SJSA1 (cell line): Measurements from ENCODE around the gene MCAT. TPM values are rescaled to one million over a fixed set of nuclear protein-coding genes. Genes with fewer than 3 reads are reported as not detected.

Source experiments
- DNase-seq, 2 experiments: peaks; one replicate each; pipeline ENCODE4 v3.0.0-alpha.2; 2015 to 2020; ENCODE audit warnings: low spot score in 2 of 2, low read depth in 1 of 2
- H3K27ac ChIP-seq: fragments of 250-450 bp; sonication (Bioruptor Pico); 2 replicates; pipeline ENCODE4 v1.5.1; 2020; ENCODE audit warnings: mild to moderate bottlenecking, moderate library complexity
- H3K27me3 ChIP-seq: fragments of 250-450 bp; sonication (Bioruptor Pico); replicated peaks from 2 replicates; pipeline ENCODE4 v1.5.1; 2020; ENCODE audit warnings: mild to moderate bottlenecking, moderate library complexity
- H3K36me3 ChIP-seq: fragments of 250-450 bp; sonication (Bioruptor Pico); 2 replicates; pipeline ENCODE4 v1.5.1; 2020; ENCODE audit warnings: mild to moderate bottlenecking
- H3K4me1 ChIP-seq: fragments of 250-450 bp; sonication (Bioruptor Pico); replicated peaks from 2 replicates; pipeline ENCODE4 v1.6.1; 2021; ENCODE audit warnings: mild to moderate bottlenecking
- H3K4me3 ChIP-seq: fragments of 250-450 bp; sonication (Bioruptor Pico); 2 replicates; pipeline ENCODE4 v1.5.1; 2020; ENCODE audit warnings: mild to moderate bottlenecking
- H3K9me3 ChIP-seq: fragments of 250-450 bp; sonication (Bioruptor Pico); replicated peaks from 2 replicates; pipeline ENCODE4 v1.5.1; 2020; ENCODE audit warnings: mild to moderate bottlenecking
- total RNA-seq: library from RNA; depleted of rRNA; stranded (reverse); fragments of >200 nt; shearing (Covaris generic); gene quantifications from 2 replicates; pipeline ENCODE4 v1.2.3, GENCODE V29; 2014; rRNA removed

Gene MCAT
- total RNA-seq, result 13.5 and 14.7 TPM in 2 replicates

- peak within 1 kb of the TSS; percentile 86 for H3K4me3 ChIP-seq
- peak; percentile 72 to 79 for DNase-seq
- peak within 1 kb of the TSS; percentile 36 for H3K27ac ChIP-seq
- H3K4me1 ChIP-seq, result peaks cover 8% of the 10 kb centered on the region
- H3K36me3 ChIP-seq, result peaks cover 28% of the 10 kb centered on the region
- no peaks in the 10 kb centered on the region for H3K27me3 ChIP-seq
- H3K9me3 ChIP-seq, result no peaks in the 10 kb centered on the region
These were observed at the start of gene MCAT for GRCh38 chr22:43142880-43143562. TSS of gene MCAT (minus strand) at chr22:43143398. CDS start at chr22:43143348, 50 bp downstream.

GRCh38 chr22:43191831-43192230, 48.6 kb upstream of the MCAT start:
- no peaks in the 10 kb centered on the region for H3K27me3 ChIP-seq
- H3K27ac ChIP-seq, result no peak overlapping the region
- H3K36me3 ChIP-seq, result peaks cover under 1% of the 10 kb centered on the region; the same call in 1 of the 2 replicates
- no peak for DNase-seq
- no peak overlapping the region for H3K4me3 ChIP-seq
- no peaks in the 10 kb centered on the region; the same call in 1 of the 2 replicates for H3K9me3 ChIP-seq
- peaks cover 34% of the 10 kb centered on the region for H3K4me1 ChIP-seq

- Histone ChIP-seq H3K27me3 (no peaks in the 10 kb centered on the region), H3K9me3 (no peaks in the 10 kb centered on the region; the same call in 1 of the 2 replicates), H3K36me3 (peaks cover 6% of the 10 kb centered on the region), H3K4me1 (peaks cover 45% of the 10 kb centered on the region), H3K4me3 (no peak overlapping the region), H3K27ac (peak overlapping the region; percentile 41)
- DNase-seq, result peak in 1 of 2 experiments; percentile 68
These were observed 45.8 kb upstream of the MCAT start for GRCh38 chr22:43188829-43189545.

- no peaks in the 10 kb centered on the region; the same call in 1 of the 2 replicates for H3K9me3 ChIP-seq
- H3K27ac ChIP-seq, result peak overlapping the region; percentile 85
- H3K4me3 ChIP-seq, result peak overlapping the region; percentile 98
- H3K4me1 ChIP-seq, result peaks cover 55% of the 10 kb centered on the region
- H3K27me3 ChIP-seq, result no peaks in the 10 kb centered on the region
- peak; percentile 96 to 98 for DNase-seq
- peaks cover 12% of the 10 kb centered on the region for H3K36me3 ChIP-seq
These were observed 44.2 kb upstream of the MCAT start for GRCh38 chr22:43187171-43188099.

- Histone ChIP-seq H3K27me3 (no peaks in the 10 kb centered on the region), H3K4me1 (peaks cover 55% of the 10 kb centered on the region), H3K27ac (peak within 1 kb of the TSS; percentile 85), H3K36me3 (peaks cover 16% of the 10 kb centered on the region), H3K9me3 (no peaks in the 10 kb centered on the region; the same call in 1 of the 2 replicates), H3K4me3 (peak within 1 kb of the TSS; percentile 98)
- DNase-seq, result peak in 1 of 2 experiments; percentile 62
These were observed 43.3 kb upstream of the MCAT start, which contains the start of gene TTLL12 for GRCh38 chr22:43186272-43187170. TSS of gene TTLL12 (minus strand) at chr22:43187134. CDS start at chr22:43187069, 65 bp downstream.

GRCh38 chr22:43185860-43186261, 42.7 kb upstream of the MCAT start:
- H3K4me1 ChIP-seq, result peaks cover 55% of the 10 kb centered on the region
- no peaks in the 10 kb centered on the region; the same call in 1 of the 2 replicates for H3K9me3 ChIP-seq
- H3K4me3 ChIP-seq, result peak overlapping the region; percentile 98
- no peaks in the 10 kb centered on the region for H3K27me3 ChIP-seq
- peaks cover 22% of the 10 kb centered on the region for H3K36me3 ChIP-seq
- no peak overlapping the region for H3K27ac ChIP-seq
- DNase-seq, result no peak

GRCh38 chr22:43183496-43184277, 40.5 kb upstream of the MCAT start:
- peak; percentile 72 to 82 for DNase-seq
- Histone ChIP-seq H3K9me3 (no peaks in the 10 kb centered on the region; the same call in 1 of the 2 replicates), H3K4me3 (no peak overlapping the region), H3K27me3 (no peaks in the 10 kb centered on the region), H3K36me3 (peaks cover 44% of the 10 kb centered on the region), H3K4me1 (peaks cover 46% of the 10 kb centered on the region), H3K27ac (peak overlapping the region; percentile 60)

GRCh38 chr22:43182726-43183125, 39.5 kb upstream of the MCAT start:
- Histone ChIP-seq H3K27ac (no peak overlapping the region), H3K4me3 (no peak overlapping the region), H3K27me3 (no peaks in the 10 kb centered on the region), H3K4me1 (peaks cover 37% of the 10 kb centered on the region), H3K9me3 (no peaks in the 10 kb centered on the region; the same call in 1 of the 2 replicates), H3K36me3 (peaks cover 50% of the 10 kb centered on the region)
- DNase-seq, result no peak

- no peaks in the 10 kb centered on the region for H3K27me3 ChIP-seq
- H3K27ac ChIP-seq, result no peak overlapping the region
- H3K4me3 ChIP-seq, result no peak overlapping the region
- H3K9me3 ChIP-seq, result no peaks in the 10 kb centered on the region; the same call in 1 of the 2 replicates
- peaks cover 53% of the 10 kb centered on the region for H3K36me3 ChIP-seq
- no peak for DNase-seq
- H3K4me1 ChIP-seq, result peaks cover 34% of the 10 kb centered on the region
These were observed 38.9 kb upstream of the MCAT start for GRCh38 chr22:43182118-43182517.

GRCh38 chr22:43181321-43182076, 38.3 kb upstream of the MCAT start:
- no peak for DNase-seq
- Histone ChIP-seq H3K27me3 (no peaks in the 10 kb centered on the region), H3K27ac (no peak overlapping the region), H3K4me3 (no peak overlapping the region), H3K4me1 (peaks cover 30% of the 10 kb centered on the region), H3K36me3 (peaks cover 52% of the 10 kb centered on the region), H3K9me3 (no peaks in the 10 kb centered on the region; the same call in 1 of the 2 replicates)

- peaks cover 50% of the 10 kb centered on the region for H3K36me3 ChIP-seq
- H3K27me3 ChIP-seq, result no peaks in the 10 kb centered on the region
- H3K27ac ChIP-seq, result no peak overlapping the region
- no peak overlapping the region for H3K4me3 ChIP-seq
- DNase-seq, result no peak
- H3K9me3 ChIP-seq, result no peaks in the 10 kb centered on the region
- peaks cover 22% of the 10 kb centered on the region for H3K4me1 ChIP-seq
These were observed 37.5 kb upstream of the MCAT start for GRCh38 chr22:43180670-43181069.
